IPS-18a (cell line): ENCODE measurements around the gene CMAS.
"Not testable (repeated sequence)": the region's sequence is repeated elsewhere in the genome, so short reads cannot be mapped to it uniquely, and the experiment has no call there.

Source experiments
- H3K27ac ChIP-seq: one replicate; pipeline ENCODE4 v1.5.1; 2013; ENCODE audit warnings: low read length
- H3K27me3 ChIP-seq: one replicate; pipeline ENCODE4 v1.6.1; 2013; ENCODE audit warnings: mild to moderate bottlenecking, low read length; ENCODE audit not compliant: control insufficient read depth, insufficient read depth
- H3K36me3 ChIP-seq: one replicate; pipeline ENCODE4 v1.6.1; 2013; ENCODE audit warnings: low read depth, low read length; ENCODE audit not compliant: control insufficient read depth
- H3K4me1 ChIP-seq: one replicate; pipeline ENCODE4 v1.6.1; 2013; ENCODE audit warnings: low read depth, low read length; ENCODE audit not compliant: control insufficient read depth
- H3K4me3 ChIP-seq: one replicate; pipeline ENCODE4 v1.5.1; 2013; ENCODE audit warnings: low read length
- H3K9ac ChIP-seq: one replicate; pipeline ENCODE4 v1.6.1; 2013; ENCODE audit warnings: mild to moderate bottlenecking, low read length, moderate library complexity
- H3K9me3 ChIP-seq: one replicate; pipeline ENCODE4 v1.6.1; 2013; ENCODE audit warnings: low read depth, low read length; ENCODE audit not compliant: control insufficient read depth

Gene CMAS

GRCh38 chr12:22083167-22083566 is 37.1 kb downstream of the CMAS start:
- Histone ChIP-seq H3K36me3 (no peaks in the 10 kb centered on the region), H3K27me3 (no peaks in the 10 kb centered on the region), H3K4me1 (no peaks in the 10 kb centered on the region), H3K27ac (no peak overlapping the region), H3K4me3 (no peak overlapping the region), H3K9me3 (no peaks in the 10 kb centered on the region), H3K9ac (no peak overlapping the region)

GRCh38 chr12:22084852-22085251 is 38.8 kb downstream of the CMAS start:
- H3K27ac ChIP-seq = no peak overlapping the region
- no peaks in the 10 kb centered on the region for H3K4me1 ChIP-seq
- H3K9ac ChIP-seq = no peak overlapping the region
- no peaks in the 10 kb centered on the region for H3K27me3 ChIP-seq
- H3K36me3 ChIP-seq = no peaks in the 10 kb centered on the region
- no peaks in the 10 kb centered on the region for H3K9me3 ChIP-seq
- no peak overlapping the region for H3K4me3 ChIP-seq

GRCh38 chr12:22088886-22089285 is 42.9 kb downstream of the CMAS start:
- Histone ChIP-seq H3K27ac (no peak overlapping the region), H3K9me3 (no peaks in the 10 kb centered on the region)

GRCh38 chr12:22089486-22089885 is 43.5 kb downstream of the CMAS start:
- H3K27ac ChIP-seq = no peak overlapping the region

More at GRCh38 chr12:22088886-22089285, 42.9 kb downstream of the CMAS start:
- Histone ChIP-seq H3K36me3 (no peaks in the 10 kb centered on the region), H3K4me1 (no peaks in the 10 kb centered on the region), H3K27me3 (no peaks in the 10 kb centered on the region), H3K4me3 (no peak overlapping the region), H3K9ac (no peak overlapping the region)

GRCh38 chr12:22099062-22099461 is 53.0 kb downstream of the CMAS start:
- H3K27me3 ChIP-seq, H3K9me3 ChIP-seq, H3K27ac ChIP-seq, H3K9ac ChIP-seq, H3K4me3 ChIP-seq, H3K36me3 ChIP-seq, H3K4me1 ChIP-seq: not testable (repeated sequence)

More at GRCh38 chr12:22089486-22089885, 43.5 kb downstream of the CMAS start:
- Histone ChIP-seq H3K4me3 (no peak overlapping the region), H3K9ac (no peak overlapping the region), H3K9me3 (no peaks in the 10 kb centered on the region), H3K27me3 (no peaks in the 10 kb centered on the region), H3K36me3 (no peaks in the 10 kb centered on the region), H3K4me1 (no peaks in the 10 kb centered on the region)

- Histone ChIP-seq H3K9me3 (no peaks in the 10 kb centered on the region), H3K4me1 (no peaks in the 10 kb centered on the region), H3K27ac (no peak overlapping the region), H3K4me3 (no peak overlapping the region), H3K9ac (no peak overlapping the region), H3K27me3 (no peaks in the 10 kb centered on the region), H3K36me3 (no peaks in the 10 kb centered on the region)
Measured at GRCh38 chr12:22100958-22101748, 55.1 kb downstream of the CMAS start.

GRCh38 chr12:22101749-22102243 is 55.8 kb downstream of the CMAS start:
- Histone ChIP-seq H3K4me1 (no peaks in the 10 kb centered on the region), H3K4me3 (no peak overlapping the region), H3K9me3 (no peaks in the 10 kb centered on the region), H3K27ac (no peak overlapping the region), H3K9ac (no peak overlapping the region), H3K27me3 (no peaks in the 10 kb centered on the region), H3K36me3 (no peaks in the 10 kb centered on the region)

- H3K36me3 ChIP-seq = no peaks in the 10 kb centered on the region
- H3K9me3 ChIP-seq = no peaks in the 10 kb centered on the region
- H3K4me3 ChIP-seq = no peak overlapping the region
- H3K4me1 ChIP-seq = no peaks in the 10 kb centered on the region
- H3K27ac ChIP-seq = no peak overlapping the region
- H3K9ac ChIP-seq = no peak overlapping the region
- no peaks in the 10 kb centered on the region for H3K27me3 ChIP-seq
Measured at GRCh38 chr12:22103418-22103817, 57.4 kb downstream of the CMAS start.

- H3K27ac ChIP-seq = no peak overlapping the region
- H3K4me1 ChIP-seq = no peaks in the 10 kb centered on the region
- H3K27me3 ChIP-seq = no peaks in the 10 kb centered on the region
- H3K9me3 ChIP-seq = no peaks in the 10 kb centered on the region
- H3K36me3 ChIP-seq = no peaks in the 10 kb centered on the region
- no peak overlapping the region for H3K9ac ChIP-seq
- no peak overlapping the region for H3K4me3 ChIP-seq
Measured at GRCh38 chr12:22105542-22105941, 59.5 kb downstream of the CMAS start.

- Histone ChIP-seq H3K9me3 (no peaks in the 10 kb centered on the region), H3K27me3 (no peaks in the 10 kb centered on the region), H3K27ac (no peak overlapping the region), H3K4me1 (no peaks in the 10 kb centered on the region), H3K4me3 (no peak overlapping the region), H3K36me3 (no peaks in the 10 kb centered on the region), H3K9ac (no peak overlapping the region)
Measured at GRCh38 chr12:22110176-22110575, 64.2 kb downstream of the CMAS start.
